Measurements from ENCODE around the gene IL17RC.

DNA sequence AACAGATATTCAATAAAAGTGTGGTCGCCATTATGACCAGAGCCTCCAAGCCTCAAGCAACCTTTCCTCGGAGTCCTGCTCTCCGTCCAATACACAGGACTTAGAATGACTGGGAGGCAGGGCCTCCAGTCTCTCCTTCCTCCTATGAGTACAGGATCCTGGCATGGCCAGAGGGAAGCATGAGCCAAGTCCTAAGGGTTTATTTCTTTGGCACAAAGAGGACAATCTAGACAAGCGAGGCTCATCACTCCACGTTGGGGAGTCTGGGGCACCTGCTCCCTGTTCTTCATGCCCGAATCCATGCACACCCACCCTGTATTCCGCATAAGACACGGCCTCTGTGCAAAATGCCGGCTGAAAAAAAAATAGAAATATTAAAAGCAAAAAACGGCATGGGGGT is 28.5 kb downstream of the IL17RC start:
- TF ChIP-seq, protein P1, sequence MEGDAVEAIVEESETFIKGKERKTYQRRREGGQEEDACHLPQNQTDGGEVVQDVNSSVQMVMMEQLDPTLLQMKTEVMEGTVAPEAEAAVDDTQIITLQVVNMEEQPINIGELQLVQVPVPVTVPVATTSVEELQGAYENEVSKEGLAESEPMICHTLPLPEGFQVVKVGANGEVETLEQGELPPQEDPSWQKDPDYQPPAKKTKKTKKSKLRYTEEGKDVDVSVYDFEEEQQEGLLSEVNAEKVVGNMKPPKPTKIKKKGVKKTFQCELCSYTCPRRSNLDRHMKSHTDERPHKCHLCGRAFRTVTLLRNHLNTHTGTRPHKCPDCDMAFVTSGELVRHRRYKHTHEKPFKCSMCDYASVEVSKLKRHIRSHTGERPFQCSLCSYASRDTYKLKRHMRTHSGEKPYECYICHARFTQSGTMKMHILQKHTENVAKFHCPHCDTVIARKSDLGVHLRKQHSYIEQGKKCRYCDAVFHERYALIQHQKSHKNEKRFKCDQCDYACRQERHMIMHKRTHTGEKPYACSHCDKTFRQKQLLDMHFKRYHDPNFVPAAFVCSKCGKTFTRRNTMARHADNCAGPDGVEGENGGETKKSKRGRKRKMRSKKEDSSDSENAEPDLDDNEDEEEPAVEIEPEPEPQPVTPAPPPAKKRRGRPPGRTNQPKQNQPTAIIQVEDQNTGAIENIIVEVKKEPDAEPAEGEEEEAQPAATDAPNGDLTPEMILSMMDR (conservative IDR thresholded peaks at IDR 0.05; ENCODE audit: low read length): no peak
- TF ChIP-seq EZH2phosphoT487 (IDR thresholded peaks at IDR 0.05; ENCODE audit: borderline replicate concordance): no peak

Measured in Loucy (cell line).